A549 (cell line): Measurements from ENCODE around the gene STRADA. TPM values are rescaled to one million over a fixed set of nuclear protein-coding genes. Genes with fewer than 3 reads are reported as not detected.

Experiments
- ATAC-seq, 2 experiments: fragments of 200-7000 bp in 1 of 2; fragments of >200 bp in 1 of 2; cut with Nextera tagmentation in 1 of 2; cut with Tn5 transposase in 1 of 2; 3 replicates each; pipeline versions ENCODE4 v1.8.0 to v1.9.1; 2018 to 2020; ENCODE audit warnings: mild to moderate bottlenecking in 1 of 2, moderate library complexity in 1 of 2
- CTCF ChIA-PET: fragments of 300-600 bp; sonication (Branson Sonifier 250); formaldehyde crosslinking; extraction: SDS; loops from one replicate; lab custom pipeline; 2021; ENCODE audit warnings: antibody characterized with exemption, inconsistent platforms; lab: Yijun Ruan, JAX
- POLR2A ChIA-PET: fragments of 350-600 bp; formaldehyde crosslinking; extraction: SDS; loops from one replicate; lab custom pipeline; 2021; ENCODE audit warnings: antibody characterized with exemption, inconsistent platforms; lab: Yijun Ruan, JAX
- DNase-seq, 2 experiments: peaks; one replicate each; pipeline versions ENCODE4 v3.0.0 to v3.0.0-alpha.2; 2011 to 2016; ENCODE audit warnings: low read depth in 1 of 2, low spot score in 1 of 2
- FAIRE-seq: peaks from 2 replicates; lab custom pipeline; 2011; peaks lifted over from hg19 to GRCh38; lab: Jason Lieb, UNC
- H3K27ac ChIP-seq, 2 experiments: fragments of >200 bp; sonication (Bioruptor Twin); formaldehyde crosslinking; 3 replicates each; pipeline ENCODE4 v1.5.1; 2016 to 2017
- H3K4me1 ChIP-seq: fragments of >200 bp; sonication (Bioruptor Twin); formaldehyde crosslinking; 3 replicates; pipeline ENCODE4 v1.6.1; 2016
- H3K4me2 ChIP-seq: fragments of >200 bp; sonication (Bioruptor Twin); formaldehyde crosslinking; 3 replicates; pipeline ENCODE4 v1.6.1; 2016
- H3K4me3 ChIP-seq: fragments of >200 bp; sonication (Bioruptor Twin); formaldehyde crosslinking; 3 replicates; pipeline ENCODE4 v1.5.1; 2016
- H3K9me3 ChIP-seq: fragments of >200 bp; sonication (Bioruptor Twin); formaldehyde crosslinking; 3 replicates; pipeline ENCODE4 v1.6.1; 2016
- CBX2 ChIP-seq: fragments of 200-600 bp; sonication (generic); IDR thresholded peaks from 2 replicates; pipeline ENCODE4 v1.6.1; 2016; ENCODE audit warnings: low read depth, mild to moderate bottlenecking, borderline replicate concordance
- CBX8 ChIP-seq: fragments of 200-600 bp; sonication (generic); IDR thresholded peaks from 2 replicates; pipeline ENCODE4 v1.6.1; 2016
- CEBPB ChIP-seq, 2 experiments: fragments of >200 bp in 1 of 2; sonication (Bioruptor Twin) in 1 of 2; formaldehyde crosslinking in 1 of 2; IDR thresholded peaks; 2 replicates each; pipeline ENCODE4 v1.6.1; 2012 to 2016
- E2F6 ChIP-seq: IDR thresholded peaks from 2 replicates; pipeline ENCODE4 v1.6.1; 2012; ENCODE audit warnings: low read depth, borderline replicate concordance
- EHF ChIP-seq: fragments of 250-450 bp; sonication (Bioruptor Pico); IDR thresholded peaks from 2 replicates; pipeline ENCODE4 v1.5.0; 2020; ENCODE audit warnings: mild to moderate bottlenecking
- EHMT2 ChIP-seq: fragments of 200-600 bp; sonication (generic); IDR thresholded peaks from 2 replicates; pipeline ENCODE4 v1.6.1; 2016; ENCODE audit warnings: antibody characterized with exemption, low read depth, mild to moderate bottlenecking, moderate library complexity
- ELK1 ChIP-seq: fragments of 150-350 bp; IDR thresholded peaks from 2 replicates; pipeline ENCODE4 v1.6.1; 2014; ENCODE audit warnings: low read depth, mild to moderate bottlenecking, low read length
- ESRRA ChIP-seq: fragments of 150-350 bp; IDR thresholded peaks from 2 replicates; pipeline ENCODE4 v1.6.1; 2014; ENCODE audit warnings: mild to moderate bottlenecking, low read length, borderline replicate concordance
- GATA3 ChIP-seq: IDR thresholded peaks from 2 replicates; pipeline ENCODE4 v1.6.1; 2012; ENCODE audit warnings: borderline replicate concordance
- HOXA7 ChIP-seq: fragments of 250-450 bp; sonication (Bioruptor Pico); IDR thresholded peaks from 2 replicates; pipeline ENCODE4 v1.5.0; 2020; ENCODE audit warnings: mild to moderate bottlenecking, moderate library complexity
- JUN ChIP-seq, 2 experiments: fragments of >200 bp; sonication (Bioruptor Twin); formaldehyde crosslinking; IDR thresholded peaks; 2 replicates in 1 of 2; 3 replicates in 1 of 2; pipeline ENCODE4 v1.6.1; 2016 to 2017
- JUNB ChIP-seq: fragments of >200 bp; sonication (Bioruptor Twin); formaldehyde crosslinking; IDR thresholded peaks from 2 replicates; pipeline ENCODE4 v1.6.1; 2016
- KDM1A ChIP-seq: fragments of 200-600 bp; sonication (generic); IDR thresholded peaks from 2 replicates; pipeline ENCODE4 v1.6.1; 2016; ENCODE audit warnings: low read depth, mild to moderate bottlenecking
- MAFK ChIP-seq: fragments of 450-650 bp; IDR thresholded peaks from 2 replicates; pipeline ENCODE4 v1.6.1; 2014; ENCODE audit not compliant: partially characterized antibody
- MAZ ChIP-seq: fragments of 150-350 bp; IDR thresholded peaks from 2 replicates; pipeline ENCODE4 v1.6.1; 2014; ENCODE audit warnings: antibody characterized with exemption, low read depth, low read length, borderline replicate concordance
- NFE2L2 ChIP-seq: fragments of 150-350 bp; conservative IDR thresholded peaks from 2 replicates; pipeline ENCODE4 v1.6.1; 2014; ENCODE audit warnings: low read length
- NPAS2 ChIP-seq: fragments of 250-450 bp; sonication (Bioruptor Pico); IDR thresholded peaks from 2 replicates; pipeline ENCODE4 v1.8.0; 2022; ENCODE audit warnings: mild to moderate bottlenecking, moderate library complexity, borderline replicate concordance
- PHF8 ChIP-seq: fragments of 200-600 bp; sonication (generic); IDR thresholded peaks from 2 replicates; pipeline ENCODE4 v1.6.1; 2016; ENCODE audit warnings: low read depth, mild to moderate bottlenecking, antibody characterized with exemption, moderate library complexity, borderline replicate concordance
- POLR2A ChIP-seq: IDR thresholded peaks from 2 replicates; pipeline ENCODE4 v1.6.1; 2012; ENCODE audit warnings: mild to moderate bottlenecking, low read length
- RARB ChIP-seq: fragments of 250-450 bp; sonication (Bioruptor Pico); IDR thresholded peaks from 2 replicates; pipeline ENCODE4 v1.8.0; 2021; ENCODE audit warnings: mild to moderate bottlenecking, moderate library complexity
- REST ChIP-seq: fragments of 200-600 bp; sonication (generic); IDR thresholded peaks from 2 replicates; pipeline ENCODE4 v1.6.1; 2016; ENCODE audit warnings: antibody characterized with exemption, mild to moderate bottlenecking, moderate library complexity
- RFX5 ChIP-seq: fragments of 450-650 bp; IDR thresholded peaks from 2 replicates; pipeline ENCODE4 v1.7.1; 2014; ENCODE audit warnings: antibody characterized with exemption, mild to moderate bottlenecking, moderate library complexity
- RNF2 ChIP-seq: fragments of 200-600 bp; sonication (generic); IDR thresholded peaks from 2 replicates; pipeline ENCODE4 v1.6.1; 2016; ENCODE audit warnings: low read depth, mild to moderate bottlenecking, antibody characterized with exemption, moderate library complexity, borderline replicate concordance
- TFCP2L1 ChIP-seq: fragments of 250-450 bp; sonication (Bioruptor Pico); IDR thresholded peaks from 2 replicates; pipeline ENCODE4 v1.5.0; 2021; ENCODE audit warnings: mild to moderate bottlenecking
- USF2 ChIP-seq: fragments of 450-650 bp; IDR thresholded peaks from 2 replicates; pipeline ENCODE4 v1.6.1; 2014; ENCODE audit warnings: antibody characterized with exemption
- ZNF302 ChIP-seq: fragments of 250-450 bp; sonication (Bioruptor Pico); IDR thresholded peaks from 2 replicates; pipeline ENCODE4 v1.9.0; 2021; ENCODE audit warnings: inconsistent platforms, mild to moderate bottlenecking, moderate library complexity
- WGBS: methylation state at CpG from one replicate; pipeline ENCODE4 v1.1.6; 2017; ENCODE audit errors: missing lambda C conversion rate; 5-methylcytosine and 5-hydroxymethylcytosine counted together
- polyA plus RNA-seq, 4 experiments: library from polyadenylated mRNA; depleted of rRNA in 3 of 4; stranded (reverse); fragments of >200 nt; fragmentation: RNase III in 1 of 4; extraction: RNeasy Plus Mini Kit Qiagen cat#74134 plus additional on column Dnase treatment in 1 of 4; gene quantifications; 2 replicates in 3 of 4; 3 replicates in 1 of 4; pipeline ENCODE4 v1.2.3, GENCODE V29; 2011 to 2017

STRADA gene
- polyA plus RNA-seq, 2 of the 4 experiments (the other 2 are of a cell fraction), result 30.3 to 33.0 TPM

- no peak for TF ChIP-seq JUN (IDR thresholded peaks at IDR 0.05)
- no peak for TF ChIP-seq PHF8
- no peak for TF ChIP-seq POLR2A
- no peak for TF ChIP-seq CBX2
- TF ChIP-seq REST, result no peak
- TF ChIP-seq ZNF302 (CRISPR knock-in tag), result no peak
- no peak for TF ChIP-seq JUNB
- no peak for TF ChIP-seq ESRRA
- TF ChIP-seq E2F6, result no peak
- no peak for TF ChIP-seq ELK1
- no peak for TF ChIP-seq RFX5
- TF ChIP-seq EHMT2, result no peak
- TF ChIP-seq CBX8, result no peak
- no peak for TF ChIP-seq NFE2L2
- no peak for TF ChIP-seq NPAS2 (CRISPR knock-in tag)
- no peak for TF ChIP-seq MAFK
- TF ChIP-seq TFCP2L1 (CRISPR knock-in tag), result no peak
- 79% methylated on average over 12 of the region's 12 CpGs for WGBS
- no peaks in the 10 kb centered on the region for H3K9me3 ChIP-seq
- H3K4me3 ChIP-seq, result no peak overlapping the region
- H3K4me1 ChIP-seq, result no peaks in the 10 kb centered on the region
- no peak for FAIRE-seq
- DNase-seq, result no peak
- no peak overlapping the region for H3K4me2 ChIP-seq
- ChIA-PET POLR2A (no interaction called here), CTCF (interaction anchor here (1.2 to 15.8 kb wide), 5 partner anchors 7 to 263 kb away, joined by 4 to 116 read pairs (median 5); no protein-coding TSS in a partner anchor)
- H3K27ac ChIP-seq, result no peak overlapping the region
- ATAC-seq, result peak in 1 of 2 experiments; percentile 17; a peak in 1 of 6 replicates
These were observed 53.1 kb downstream of the STRADA start for GRCh38 chr17:63688396-63689020.

GRCh38 chr17:63686138-63686685 is 55.4 kb downstream of the STRADA start:
- POLR2A ChIA-PET, result no interaction called here
- no peak overlapping the region for H3K4me2 ChIP-seq
- no peaks in the 10 kb centered on the region for H3K9me3 ChIP-seq
- no peak overlapping the region for H3K4me3 ChIP-seq
- no peak overlapping the region for H3K27ac ChIP-seq
- 84% methylated on average over 3 of the region's 3 CpGs for WGBS
- CTCF ChIA-PET, result interaction anchor here (0.7 to 15.8 kb wide), 4 partner anchors 10 to 64 kb away, joined by 3 to 116 read pairs (median 3); no protein-coding TSS in a partner anchor
- H3K4me1 ChIP-seq, result no peaks in the 10 kb centered on the region
- TF ChIP-seq MAZ (no peak), CEBPB (IDR thresholded peaks at IDR 0.05) (no peak), ESRRA (no peak), USF2 (no peak), KDM1A (no peak), HOXA7 (CRISPR knock-in tag) (no peak), GATA3 (no peak), RNF2 (no peak), JUN (IDR thresholded peaks at IDR 0.05) (no peak), EHF (no peak), TFCP2L1 (CRISPR knock-in tag) (no peak), JUNB (no peak), RARB (CRISPR knock-in tag) (no peak), EHMT2 (no peak)
- FAIRE-seq (no peak), ATAC-seq (no peak), DNase-seq (no peak)
